NT2/D1 (cell line): Measurements from ENCODE around the gene KRTAP10-2.

Experiments
- SUZ12 ChIP-seq: IDR thresholded peaks from 2 replicates; pipeline ENCODE4 v1.6.1; 2011; ENCODE audit not compliant: insufficient read length, insufficient read depth; ENCODE audit errors: extremely low read depth
- YY1 ChIP-seq: IDR thresholded peaks from 2 replicates; pipeline ENCODE4 v1.6.1; 2011; ENCODE audit not compliant: insufficient read length, insufficient read depth
- ZNF274 ChIP-seq: IDR thresholded peaks from 2 replicates; pipeline ENCODE4 v1.6.1; 2011; ENCODE audit warnings: mild to moderate bottlenecking, low read depth, low read length

GRCh38 chr21:44521928-44522752, 29.2 kb downstream of the KRTAP10-2 start:
- TF ChIP-seq ZNF274 (no peak), SUZ12 (no peak), YY1 (no peak)
